Gastrocnemius medialis (tissue), 4 donors: ENCODE data around the gene OXNAD1. TPM values are rescaled to one million over a fixed set of nuclear protein-coding genes. Genes with fewer than 3 reads are reported as not detected.
A peak's percentile ranks its signal among the peaks of the same experiment; 100 is the strongest.

ENCODE experiments used
- ATAC-seq, 2 donors: fragments of 150-250 bp; one replicate each; pipeline ENCODE4 v1.9.1; 2016
- DNase-seq, 2 donors: peaks; one replicate each; pipeline ENCODE4 v3.0.0-alpha.2; 2019
- H3K27ac ChIP-seq, 4 donors: fragments of 200-600 bp; sonication (generic); 1 replicate in 1 of 4; 2 replicates in 3 of 4; pipeline ENCODE4 v1.5.1; 2016 to 2018; ENCODE audit warnings: mild to moderate bottlenecking in 2 of 4, moderate library complexity in 1 of 4
- H3K27me3 ChIP-seq, 3 donors: fragments of 200-600 bp; sonication (generic) in 2 of 3; 1 replicate in 1 of 3; 2 replicates in 2 of 3; pipeline versions ENCODE4 v1.5.1 to v1.6.0; 2016 to 2019; ENCODE audit warnings: mild to moderate bottlenecking in 1 of 3, moderate library complexity in 1 of 3
- H3K36me3 ChIP-seq, 2 donors: fragments of 200-600 bp; sonication (generic) in 1 of 2; one replicate each; pipeline ENCODE4 v1.5.1; 2017 to 2018
- H3K4me1 ChIP-seq, 2 donors: fragments of 200-600 bp; sonication (generic) in 1 of 2; one replicate each; pipeline ENCODE4 v1.5.1; 2016 to 2017; ENCODE audit warnings: mild to moderate bottlenecking in 2 of 2
- H3K4me3 ChIP-seq, 4 donors: fragments of 200-600 bp; sonication (generic) in 3 of 4; 1 replicate in 1 of 4; 2 replicates in 3 of 4; pipeline ENCODE4 v1.5.1; 2016 to 2019; ENCODE audit warnings: mild to moderate bottlenecking in 2 of 4
- H3K9me3 ChIP-seq, 3 donors: fragments of 200-600 bp; sonication (generic) in 2 of 3; 1 replicate in 1 of 3; 2 replicates in 2 of 3; pipeline ENCODE4 v1.5.1; 2016 to 2019
- CTCF ChIP-seq, 5 experiments: fragments of 450-650 bp in 3 of 5; fragments of 200-600 bp in 2 of 5; sonication (generic) in 2 of 5; IDR thresholded peaks in 4 of 5; conservative IDR thresholded peaks in 1 of 5; 1 replicate in 4 of 5; 2 replicates in 1 of 5; pipeline ENCODE4 v1.5.1; 2016 to 2019; ENCODE audit warnings: antibody characterized with exemption in 5 of 5, mild to moderate bottlenecking in 3 of 5, moderate library complexity in 3 of 5
- POLR2A ChIP-seq, 2 donors: fragments of 450-650 bp; IDR thresholded peaks; one replicate each; pipeline ENCODE4 v1.6.1; 2017; ENCODE audit warnings: antibody characterized with exemption in 2 of 2, mild to moderate bottlenecking in 2 of 2, moderate library complexity in 2 of 2
- in situ Hi-C, 4 donors: fragments of 200-750 bp; cut with MboI; loops; one replicate each; pipeline versions ENCODE4 v1.15.0 to v1.8.0; 2017; ENCODE audit warnings: low sequenced_read_pairs in 4 of 4
- intact Hi-C: fragments of 100-400 bp; cut with DNase I; formaldehyde crosslinking; loops from one replicate; pipeline ENCODE4 v1.15.1; 2023; ENCODE audit warnings: low total_unique reads
- total RNA-seq, 4 donors: library from RNA; depleted of rRNA; stranded (reverse); fragments of >200 nt; gene quantifications; one replicate each; pipeline versions ENCODE4 v1.1.0 to v1.2.3, GENCODE V29; 2016

OXNAD1 gene
- total RNA-seq, 4 donors from 2014 or later = 12.3 to 28.6 (median 17.1) TPM

GRCh38 chr3:16242177-16242576 is 22.8 kb upstream of the OXNAD1 start:
- no peaks in the 10 kb centered on the region for H3K27me3 ChIP-seq
- TF ChIP-seq CTCF (IDR thresholded peaks at IDR 0.05 in 4 of 5, conservative IDR thresholded peaks at IDR 0.05 in 1 of 5) = no peak
- TF ChIP-seq POLR2A (IDR thresholded peaks at IDR 0.05) = no peak
- H3K4me1 ChIP-seq = peaks cover 26 to 28% of the 10 kb centered on the region in 2 donors
- no peak for ATAC-seq
- no peak overlapping the region for H3K4me3 ChIP-seq
- intact Hi-C loops = no loop called here
- DNase-seq = no peak
- in situ Hi-C loops = loop anchor here (5.0 to 25.0 kb wide), 8 partner anchors 67 to 607 kb away; partner anchors contain the start of gene GALNT15 (in 1 of the 4)
- no peaks in the 10 kb centered on the region for H3K36me3 ChIP-seq
- no peaks in the 10 kb centered on the region for H3K9me3 ChIP-seq
- H3K27ac ChIP-seq = peak overlapping the region in 1 of 4 donors; percentile 18

- Histone ChIP-seq H3K9me3 (no peaks in the 10 kb centered on the region), H3K4me1 (peaks cover 26 to 31% of the 10 kb centered on the region in 2 donors), H3K4me3 (no peak overlapping the region), H3K36me3 (no peaks in the 10 kb centered on the region), H3K27me3 (no peaks in the 10 kb centered on the region), H3K27ac (peak overlapping the region; percentile 70 to 83 (median 74))
- DNase-seq (peak; percentile 82 to 84), ATAC-seq (peak; percentile 83 to 92)
- in situ Hi-C loops (loop anchor here (5.0 to 25.0 kb wide), 8 partner anchors 69 to 609 kb away; partner anchors contain the start of gene GALNT15 (in 1 of the 4)), intact Hi-C loops (no loop called here)
- TF ChIP-seq CTCF (IDR thresholded peaks at IDR 0.05 in 4 of 5, conservative IDR thresholded peaks at IDR 0.05 in 1 of 5) (no peak), POLR2A (IDR thresholded peaks at IDR 0.05) (no peak)
Measured at GRCh38 chr3:16243706-16244490, 21.1 kb upstream of the OXNAD1 start.

GRCh38 chr3:16245609-16246008 is 19.4 kb upstream of the OXNAD1 start:
- in situ Hi-C loops = loop anchor here (5.0 to 25.0 kb wide), 9 partner anchors 71 to 611 kb away; partner anchors contain the start of gene GALNT15 (in 1 of the 4)
- H3K27me3 ChIP-seq = no peaks in the 10 kb centered on the region
- intact Hi-C loops = no loop called here
- H3K4me1 ChIP-seq = peaks cover 22 to 26% of the 10 kb centered on the region in 2 donors
- peak overlapping the region in 1 of 4 donors; percentile 76 for H3K27ac ChIP-seq
- DNase-seq (no peak), ATAC-seq (no peak)
- TF ChIP-seq CTCF (IDR thresholded peaks at IDR 0.05 in 4 of 5, conservative IDR thresholded peaks at IDR 0.05 in 1 of 5) (no peak), POLR2A (IDR thresholded peaks at IDR 0.05) (no peak)
- no peaks in the 10 kb centered on the region for H3K36me3 ChIP-seq
- H3K9me3 ChIP-seq = no peaks in the 10 kb centered on the region
- H3K4me3 ChIP-seq = no peak overlapping the region

- in situ Hi-C loops = loop anchor here (5.0 to 25.0 kb wide), 9 partner anchors 73 to 613 kb away; partner anchors contain the start of gene GALNT15 (in 1 of the 4)
- intact Hi-C loops = loop anchor here (1.0 to 2.0 kb wide), 4 partner anchors 73 to 617 kb away; partner anchors contain the start of gene GALNT15
- H3K4me3 ChIP-seq = no peak overlapping the region
- H3K9me3 ChIP-seq = no peaks in the 10 kb centered on the region
- peak; percentile 39 to 60 for ATAC-seq
- TF ChIP-seq CTCF (IDR thresholded peaks at IDR 0.05 in 4 of 5, conservative IDR thresholded peaks at IDR 0.05 in 1 of 5) = peak; percentile 79 to 98 (median 95)
- no peak for TF ChIP-seq POLR2A (IDR thresholded peaks at IDR 0.05)
- H3K27me3 ChIP-seq = no peaks in the 10 kb centered on the region
- peak; percentile 61 to 78 for DNase-seq
- no peak overlapping the region for H3K27ac ChIP-seq
- no peaks in the 10 kb centered on the region for H3K36me3 ChIP-seq
- peaks cover 26 to 27% of the 10 kb centered on the region in 2 donors for H3K4me1 ChIP-seq
Measured at GRCh38 chr3:16247282-16248061, 17.5 kb upstream of the OXNAD1 start.
